ENCODE data around the gene SYT5.

DNA sequence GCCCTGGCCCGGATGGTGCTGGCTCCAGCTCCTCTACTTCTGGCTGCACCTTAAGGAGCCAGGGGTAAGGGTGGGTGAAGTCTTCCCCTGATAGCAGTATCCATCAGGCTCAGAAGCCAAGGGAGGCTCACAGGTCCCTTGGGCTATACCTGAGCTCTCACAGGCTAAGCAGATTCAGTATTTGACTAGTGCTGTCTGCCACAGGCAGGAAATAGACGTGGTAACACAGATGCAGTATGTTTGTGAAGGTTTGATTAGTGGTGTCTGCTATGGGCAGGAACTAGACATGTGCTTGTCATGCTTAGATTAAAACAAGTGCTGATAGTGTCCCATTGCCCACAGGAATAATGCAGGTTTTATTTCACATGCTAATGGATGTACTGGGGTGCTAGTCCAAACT is 4.0 kb downstream of the SYT5 start:
- TF ChIP-seq TAF1 (IDR thresholded peaks at IDR 0.05; ENCODE audit: borderline replicate concordance, insufficient read depth, low read length) (no peak), SIN3A (IDR thresholded peaks at IDR 0.05; ENCODE audit: borderline replicate concordance, insufficient read depth, low read length) (no peak)

Measured in PFSK-1 (cell line).